ENCODE data around the gene MRPS34.

The MRPS34 gene

DNA sequence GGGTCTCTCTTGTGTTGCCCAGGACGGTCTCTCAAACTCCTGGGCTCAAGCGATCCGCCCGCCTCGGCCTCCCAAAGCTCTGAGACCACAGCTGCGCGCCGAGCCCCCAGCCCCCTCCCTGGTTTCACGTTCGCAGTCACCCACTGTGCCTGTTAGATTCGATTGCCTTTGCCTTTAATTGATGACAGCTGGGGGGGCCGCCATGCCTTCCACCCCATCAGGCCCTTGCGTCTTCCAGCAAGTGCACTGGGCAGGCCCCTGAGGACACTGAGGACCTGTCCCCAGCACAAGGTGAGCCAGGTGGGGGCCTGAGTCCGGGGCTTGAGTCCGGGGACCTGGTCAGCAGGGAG, 17.3 kb upstream of the MRPS34 start:
- peaks cover 2% of the 10 kb centered on the region for H3K4me1 Mint-ChIP-seq (ENCODE audit: low read depth)
- H3K4me3 Mint-ChIP-seq = no peak overlapping the region
- H3K27ac Mint-ChIP-seq = no peak overlapping the region
- H3K27me3 Mint-ChIP-seq = no peaks in the 10 kb centered on the region
- no peaks in the 10 kb centered on the region for H3K9me3 Mint-ChIP-seq (ENCODE audit: low read depth)
- H3K36me3 Mint-ChIP-seq = no peaks in the 10 kb centered on the region

- Mint-ChIP-seq H3K27ac (no peak overlapping the region), H3K36me3 (no peaks in the 10 kb centered on the region), H3K4me3 (no peak overlapping the region), H3K27me3 (no peaks in the 10 kb centered on the region), H3K9me3 (ENCODE audit: low read depth) (no peaks in the 10 kb centered on the region), H3K4me1 (ENCODE audit: low read depth) (peaks cover 6% of the 10 kb centered on the region)
Observed at GRCh38 chr16:1789643-1790045, 16.7 kb upstream of the MRPS34 start.

GRCh38 chr16:1788708-1789100, 15.8 kb upstream of the MRPS34 start:
- H3K27ac Mint-ChIP-seq = no peak overlapping the region
- H3K4me3 Mint-ChIP-seq = no peak overlapping the region
- H3K9me3 Mint-ChIP-seq (ENCODE audit: low read depth) = no peaks in the 10 kb centered on the region
- H3K27me3 Mint-ChIP-seq = no peaks in the 10 kb centered on the region
- no peaks in the 10 kb centered on the region for H3K36me3 Mint-ChIP-seq
- peaks cover 10% of the 10 kb centered on the region for H3K4me1 Mint-ChIP-seq (ENCODE audit: low read depth)

GRCh38 chr16:1788095-1788707, 15.3 kb upstream of the MRPS34 start:
- Mint-ChIP-seq H3K27ac (no peak overlapping the region), H3K36me3 (no peaks in the 10 kb centered on the region), H3K4me1 (ENCODE audit: low read depth) (peaks cover 14% of the 10 kb centered on the region), H3K9me3 (ENCODE audit: low read depth) (no peaks in the 10 kb centered on the region), H3K4me3 (no peak overlapping the region), H3K27me3 (no peaks in the 10 kb centered on the region)

GRCh38 chr16:1787322-1788094, 14.6 kb upstream of the MRPS34 start:
- no peaks in the 10 kb centered on the region for H3K36me3 Mint-ChIP-seq
- no peaks in the 10 kb centered on the region for H3K27me3 Mint-ChIP-seq
- no peak overlapping the region for H3K4me3 Mint-ChIP-seq
- no peak overlapping the region for H3K27ac Mint-ChIP-seq
- H3K4me1 Mint-ChIP-seq (ENCODE audit: low read depth) = peaks cover 14% of the 10 kb centered on the region
- H3K9me3 Mint-ChIP-seq (ENCODE audit: low read depth) = no peaks in the 10 kb centered on the region

GRCh38 chr16:1787056-1787321, 14.1 kb upstream of the MRPS34 start:
- Mint-ChIP-seq H3K9me3 (ENCODE audit: low read depth) (no peaks in the 10 kb centered on the region), H3K4me1 (ENCODE audit: low read depth) (peaks cover 14% of the 10 kb centered on the region), H3K27me3 (no peaks in the 10 kb centered on the region), H3K27ac (no peak overlapping the region), H3K4me3 (no peak overlapping the region), H3K36me3 (no peaks in the 10 kb centered on the region)

DNA sequence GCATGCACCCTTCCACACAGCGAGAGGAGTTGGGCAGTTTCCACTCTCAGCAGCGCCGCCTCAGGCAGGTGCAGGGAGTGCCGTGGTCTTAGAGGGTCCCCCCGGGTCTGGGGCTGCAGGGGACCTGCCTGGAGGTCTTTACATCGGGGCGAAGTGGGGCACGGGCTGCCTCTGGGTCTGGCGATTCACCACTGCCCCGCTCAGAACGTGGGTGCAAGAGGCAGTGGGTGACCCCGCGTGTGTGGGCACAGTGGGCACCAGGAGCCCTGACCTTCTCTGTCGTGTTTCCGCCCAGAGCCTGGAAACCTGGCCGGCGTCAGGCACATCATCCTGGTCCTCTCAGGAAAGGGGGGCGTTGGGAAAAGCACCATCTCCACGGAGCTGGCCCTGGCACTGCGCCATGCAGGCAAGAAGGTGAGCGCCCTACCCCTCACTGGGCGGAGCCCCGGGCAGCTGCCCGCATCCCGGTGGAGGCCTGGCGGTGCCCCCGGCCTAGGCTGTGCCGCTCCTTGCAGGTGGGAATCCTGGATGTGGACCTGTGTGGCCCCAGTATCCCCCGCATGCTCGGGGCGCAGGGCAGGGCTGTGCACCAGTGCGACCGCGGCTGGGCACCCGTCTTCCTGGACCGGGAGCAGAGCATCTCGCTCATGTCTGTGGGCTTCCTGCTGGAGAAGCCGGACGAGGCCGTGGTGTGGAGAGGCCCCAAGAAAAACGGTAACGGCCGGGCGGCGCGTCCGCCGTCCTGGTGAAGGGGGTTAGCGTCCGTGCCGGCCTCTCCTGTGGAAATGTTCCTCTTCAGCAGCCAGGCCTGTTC, 13.5 kb upstream of the MRPS34 start:
- Mint-ChIP-seq H3K36me3 (no peaks in the 10 kb centered on the region), H3K27ac (no peak overlapping the region), H3K9me3 (ENCODE audit: low read depth) (no peaks in the 10 kb centered on the region), H3K4me3 (no peak overlapping the region), H3K27me3 (no peaks in the 10 kb centered on the region), H3K4me1 (ENCODE audit: low read depth) (peaks cover 18% of the 10 kb centered on the region)

DNA sequence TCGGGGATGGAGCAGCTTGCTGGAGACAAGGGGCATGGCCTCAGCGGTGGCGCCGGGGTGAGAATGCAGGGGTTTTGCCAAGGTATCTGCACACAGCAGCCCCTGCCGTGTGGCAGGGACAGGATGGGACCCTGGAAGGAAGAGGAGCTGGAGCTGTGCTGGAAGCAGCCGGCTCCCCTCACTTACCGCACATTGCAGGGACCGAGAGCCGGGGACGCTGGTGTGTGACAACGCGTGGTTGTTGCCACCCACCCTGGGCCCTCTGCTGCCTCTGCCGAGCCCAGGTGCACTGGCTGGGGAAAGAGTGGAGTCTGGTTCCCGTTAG, 12.9 kb upstream of the MRPS34 start:
- Mint-ChIP-seq H3K4me1 (ENCODE audit: low read depth) (peaks cover 22% of the 10 kb centered on the region), H3K36me3 (no peaks in the 10 kb centered on the region), H3K4me3 (no peak overlapping the region)

DNA sequence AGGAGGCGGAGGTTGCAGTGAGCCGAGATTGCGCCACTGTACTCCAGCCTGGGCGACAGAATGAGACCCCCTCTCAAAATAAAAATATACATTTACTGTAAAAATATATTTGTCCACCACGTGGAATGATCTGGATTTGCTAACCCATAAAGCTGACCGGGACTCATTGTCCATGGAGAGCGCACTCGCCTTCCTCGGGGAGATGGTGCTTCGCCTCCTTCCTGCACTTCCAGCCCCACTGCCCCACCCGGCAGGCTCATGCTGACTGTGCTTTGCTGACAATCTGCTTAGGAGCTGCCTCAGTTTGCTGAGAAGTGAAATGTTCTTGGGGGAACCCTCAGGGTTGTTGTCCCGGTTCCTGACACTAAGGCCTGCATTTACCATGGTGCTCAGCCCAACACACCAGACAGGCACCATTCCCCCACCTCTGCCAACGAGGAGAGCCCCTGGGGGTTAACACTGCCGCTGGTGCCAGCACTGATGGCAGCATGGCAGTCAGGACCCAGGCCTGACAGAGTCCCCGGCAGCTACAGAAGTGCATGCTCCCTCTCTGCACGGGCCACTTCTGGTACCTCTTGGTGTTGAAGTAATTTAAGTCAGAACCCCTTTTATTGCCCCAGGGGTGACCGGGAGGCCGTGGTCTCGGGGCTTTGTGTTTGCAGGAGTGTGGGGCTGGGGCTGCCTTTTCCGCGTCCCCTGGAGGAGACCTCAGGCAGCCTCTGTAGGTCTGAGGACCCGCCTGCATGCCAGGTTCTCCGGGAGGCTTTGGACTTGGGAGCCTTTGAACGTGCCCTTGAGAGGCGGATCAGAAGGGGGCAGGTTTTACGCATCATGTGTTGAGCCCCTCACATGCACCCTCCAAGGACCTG, 12.3 kb upstream of the MRPS34 start:
- H3K4me1 Mint-ChIP-seq (ENCODE audit: low read depth) = peaks cover 22% of the 10 kb centered on the region
- H3K27me3 Mint-ChIP-seq = no peaks in the 10 kb centered on the region
- peak overlapping the region; percentile 65 for H3K4me3 Mint-ChIP-seq
- no peaks in the 10 kb centered on the region for H3K9me3 Mint-ChIP-seq (ENCODE audit: low read depth)
- H3K27ac Mint-ChIP-seq = no peak overlapping the region
- H3K36me3 Mint-ChIP-seq = no peaks in the 10 kb centered on the region

More for the DNA sequence above, 12.9 kb upstream of the MRPS34 start:
- no peaks in the 10 kb centered on the region for H3K27me3 Mint-ChIP-seq
- H3K9me3 Mint-ChIP-seq (ENCODE audit: low read depth) = no peaks in the 10 kb centered on the region
- no peak overlapping the region for H3K27ac Mint-ChIP-seq

- Mint-ChIP-seq H3K27me3 (no peaks in the 10 kb centered on the region), H3K9me3 (ENCODE audit: low read depth) (no peaks in the 10 kb centered on the region), H3K36me3 (no peaks in the 10 kb centered on the region), H3K27ac (peak within 1 kb of the TSS; percentile 93), H3K4me3 (peak within 1 kb of the TSS; percentile 95), H3K4me1 (ENCODE audit: low read depth) (peaks cover 20% of the 10 kb centered on the region)
Observed at GRCh38 chr16:1782408-1783264, 9.7 kb upstream of the MRPS34 start, which contains the start of the genes NUBP2 and SPSB3. NUBP2 (plus strand) TSS chr16:1782960; CDS start chr16:1783021, 61 bp downstream. SPSB3 (minus strand) TSS chr16:1782571; CDS start chr16:1781483, 1,088 bp downstream.

GRCh38 chr16:1781758-1782407, 8.9 kb upstream of the MRPS34 start:
- no peaks in the 10 kb centered on the region for H3K9me3 Mint-ChIP-seq (ENCODE audit: low read depth)
- peaks cover 20% of the 10 kb centered on the region for H3K4me1 Mint-ChIP-seq (ENCODE audit: low read depth)
- H3K4me3 Mint-ChIP-seq = peak overlapping the region; percentile 86
- H3K27me3 Mint-ChIP-seq = no peaks in the 10 kb centered on the region
- peak overlapping the region; percentile 76 for H3K27ac Mint-ChIP-seq
- H3K36me3 Mint-ChIP-seq = no peaks in the 10 kb centered on the region

- Mint-ChIP-seq H3K4me1 (ENCODE audit: low read depth) (peaks cover 20% of the 10 kb centered on the region), H3K9me3 (ENCODE audit: low read depth) (no peaks in the 10 kb centered on the region), H3K4me3 (peak overlapping the region; percentile 86), H3K27me3 (no peaks in the 10 kb centered on the region), H3K27ac (peak overlapping the region; percentile 76), H3K36me3 (no peaks in the 10 kb centered on the region)
Observed at GRCh38 chr16:1781254-1781653, 8.3 kb upstream of the MRPS34 start.

GRCh38 chr16:1780677-1781072, 7.7 kb upstream of the MRPS34 start:
- no peaks in the 10 kb centered on the region for H3K36me3 Mint-ChIP-seq
- H3K4me3 Mint-ChIP-seq = peak overlapping the region; percentile 86
- no peak overlapping the region for H3K27ac Mint-ChIP-seq
- H3K27me3 Mint-ChIP-seq = no peaks in the 10 kb centered on the region
- no peaks in the 10 kb centered on the region for H3K9me3 Mint-ChIP-seq (ENCODE audit: low read depth)
- H3K4me1 Mint-ChIP-seq (ENCODE audit: low read depth) = peaks cover 20% of the 10 kb centered on the region
